Astrocyte (in vitro differentiated cells and primary cell): Measurements from ENCODE around the gene KYNU. TPM values are rescaled to one million over a fixed set of nuclear protein-coding genes. Genes with fewer than 3 reads are reported as not detected.
A peak's percentile ranks its signal among the peaks of the same experiment; 100 is the strongest.

Experiments
- DNase-seq: peaks from one replicate; pipeline ENCODE4 v3.0.0-alpha.2; 2010; ENCODE audit warnings: low read depth
- FAIRE-seq: peaks from 2 replicates; lab custom pipeline; 2011; peaks lifted over from hg19 to GRCh38; lab: Jason Lieb, UNC
- H2AFZ ChIP-seq: 2 replicates; pipeline ENCODE4 v1.6.0; 2012; ENCODE audit warnings: low read depth, low read length, inconsistent platforms
- H3K27ac ChIP-seq: 2 replicates; pipeline ENCODE4 v1.5.1; 2011; ENCODE audit warnings: low read depth, low read length, inconsistent platforms
- H3K27me3 ChIP-seq: 2 replicates; pipeline ENCODE4 v1.6.0; 2011; ENCODE audit warnings: low read length, inconsistent platforms; ENCODE audit not compliant: insufficient read depth
- H3K36me3 ChIP-seq: 2 replicates; pipeline ENCODE4 v1.5.1; 2011; ENCODE audit warnings: low read length, inconsistent platforms; ENCODE audit not compliant: insufficient read depth
- H3K4me1 ChIP-seq: 2 replicates; pipeline ENCODE4 v1.5.1; 2011; ENCODE audit warnings: low read length, inconsistent platforms; ENCODE audit not compliant: insufficient read depth
- H3K4me2 ChIP-seq: 2 replicates; pipeline ENCODE4 v1.6.0; 2012; ENCODE audit warnings: low read length, inconsistent platforms
- H3K4me3 ChIP-seq: 2 replicates; pipeline ENCODE4 v1.5.1; 2011; ENCODE audit warnings: low read depth, mild to moderate bottlenecking, low read length, inconsistent platforms; ENCODE audit not compliant: insufficient read depth
- H3K79me2 ChIP-seq: 2 replicates; pipeline ENCODE4 v1.6.0; 2012; ENCODE audit warnings: mild to moderate bottlenecking, low read length, inconsistent platforms; ENCODE audit not compliant: insufficient read depth
- H3K9ac ChIP-seq: 2 replicates; pipeline ENCODE4 v1.6.0; 2012; ENCODE audit warnings: mild to moderate bottlenecking, low read length, inconsistent platforms
- H3K9me3 ChIP-seq: 2 replicates; pipeline ENCODE4 v1.5.1; 2012; ENCODE audit warnings: low read depth, mild to moderate bottlenecking, low read length, inconsistent platforms; ENCODE audit not compliant: insufficient read depth
- H4K20me1 ChIP-seq: 2 replicates; pipeline ENCODE4 v1.6.0; 2012; ENCODE audit warnings: low read length, inconsistent platforms; ENCODE audit not compliant: insufficient read depth
- H3K27ac Mint-ChIP-seq: one replicate; pipeline ENCODE4 v1.8.0; 2021; ENCODE audit warnings: mild to moderate bottlenecking, mixed read lengths; ENCODE audit not compliant: unreplicated experiment
- H3K27me3 Mint-ChIP-seq: one replicate; pipeline ENCODE4 v1.8.0; 2021; ENCODE audit warnings: low read depth, mixed read lengths; ENCODE audit not compliant: unreplicated experiment
- H3K36me3 Mint-ChIP-seq: one replicate; pipeline ENCODE4 v1.8.0; 2021; ENCODE audit warnings: low read depth, mixed read lengths; ENCODE audit not compliant: unreplicated experiment
- H3K4me1 Mint-ChIP-seq: one replicate; pipeline ENCODE4 v1.8.0; 2021; ENCODE audit warnings: low read depth, mixed read lengths; ENCODE audit not compliant: unreplicated experiment
- H3K4me3 Mint-ChIP-seq: one replicate; pipeline ENCODE4 v1.8.0; 2021; ENCODE audit warnings: mild to moderate bottlenecking, moderate library complexity, mixed read lengths; ENCODE audit not compliant: unreplicated experiment
- H3K9me3 Mint-ChIP-seq: one replicate; pipeline ENCODE4 v1.8.0; 2021; ENCODE audit warnings: mild to moderate bottlenecking, mixed read lengths; ENCODE audit not compliant: unreplicated experiment
- EZH2 ChIP-seq: IDR thresholded peaks from 2 replicates; pipeline ENCODE4 v1.6.1; 2012; ENCODE audit warnings: mild to moderate bottlenecking, low read length, inconsistent platforms; ENCODE audit not compliant: insufficient read depth
- total RNA-seq: library from RNA; stranded (reverse); gene quantifications from 2 replicates; pipeline ENCODE4 v1.2.1, GENCODE V29; 2021
- TF ChIP-seq, protein P1 (sequence below): IDR thresholded peaks from 2 replicates; pipeline ENCODE4 v1.5.1; 2011; ENCODE audit warnings: low read depth, mild to moderate bottlenecking, inconsistent platforms, low read length, moderate library complexity; ENCODE audit not compliant: insufficient read depth

The KYNU gene
- total RNA-seq, 1 donor from 2014 or later: 1.2 TPM

- no peak for FAIRE-seq
- H2AFZ ChIP-seq: no peak overlapping the region
- no peaks in the 10 kb centered on the region for H3K9me3 Mint-ChIP-seq
- no peaks in the 10 kb centered on the region for H3K27me3 Mint-ChIP-seq
- TF ChIP-seq, protein P1, sequence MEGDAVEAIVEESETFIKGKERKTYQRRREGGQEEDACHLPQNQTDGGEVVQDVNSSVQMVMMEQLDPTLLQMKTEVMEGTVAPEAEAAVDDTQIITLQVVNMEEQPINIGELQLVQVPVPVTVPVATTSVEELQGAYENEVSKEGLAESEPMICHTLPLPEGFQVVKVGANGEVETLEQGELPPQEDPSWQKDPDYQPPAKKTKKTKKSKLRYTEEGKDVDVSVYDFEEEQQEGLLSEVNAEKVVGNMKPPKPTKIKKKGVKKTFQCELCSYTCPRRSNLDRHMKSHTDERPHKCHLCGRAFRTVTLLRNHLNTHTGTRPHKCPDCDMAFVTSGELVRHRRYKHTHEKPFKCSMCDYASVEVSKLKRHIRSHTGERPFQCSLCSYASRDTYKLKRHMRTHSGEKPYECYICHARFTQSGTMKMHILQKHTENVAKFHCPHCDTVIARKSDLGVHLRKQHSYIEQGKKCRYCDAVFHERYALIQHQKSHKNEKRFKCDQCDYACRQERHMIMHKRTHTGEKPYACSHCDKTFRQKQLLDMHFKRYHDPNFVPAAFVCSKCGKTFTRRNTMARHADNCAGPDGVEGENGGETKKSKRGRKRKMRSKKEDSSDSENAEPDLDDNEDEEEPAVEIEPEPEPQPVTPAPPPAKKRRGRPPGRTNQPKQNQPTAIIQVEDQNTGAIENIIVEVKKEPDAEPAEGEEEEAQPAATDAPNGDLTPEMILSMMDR: no peak
- no peak for TF ChIP-seq EZH2
- H3K9ac ChIP-seq: no peak overlapping the region
- peaks cover 21% of the 10 kb centered on the region for H3K4me1 Mint-ChIP-seq
- no peaks in the 10 kb centered on the region for H3K9me3 ChIP-seq
- H3K27ac Mint-ChIP-seq: peak overlapping the region; percentile 77
- H3K79me2 ChIP-seq: no peaks in the 10 kb centered on the region
- H3K36me3 Mint-ChIP-seq: no peaks in the 10 kb centered on the region
- H3K27ac ChIP-seq: no peak overlapping the region
- no peaks in the 10 kb centered on the region for H3K27me3 ChIP-seq
- no peak overlapping the region for H3K4me3 ChIP-seq
- no peaks in the 10 kb centered on the region for H4K20me1 ChIP-seq
- H3K4me3 Mint-ChIP-seq: no peak overlapping the region
- H3K36me3 ChIP-seq: no peaks in the 10 kb centered on the region
- H3K4me2 ChIP-seq: no peak overlapping the region
- no peaks in the 10 kb centered on the region for H3K4me1 ChIP-seq
- no peak for DNase-seq
These were observed 20.0 kb upstream of the KYNU start for GRCh38 chr2:142857256-142858164.

DNA sequence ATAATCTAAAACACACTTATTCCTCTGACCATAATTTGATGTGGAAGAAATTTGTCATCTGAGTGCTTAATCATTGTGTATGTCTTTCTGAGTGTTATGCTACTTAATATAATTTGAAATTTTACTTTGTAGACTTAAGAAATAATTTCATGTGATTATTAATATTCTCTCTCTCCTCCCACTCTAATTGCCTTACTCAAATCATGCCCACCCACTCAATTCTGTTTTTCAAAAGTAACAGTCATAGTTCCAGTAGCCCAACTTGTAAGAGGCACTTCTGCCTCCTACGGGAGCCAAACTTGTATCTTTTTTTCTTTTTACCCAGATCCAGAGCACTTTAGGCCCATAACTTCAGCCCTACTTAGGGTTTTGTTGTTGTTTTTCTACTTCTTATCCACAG, 18.5 kb upstream of the KYNU start:
- Mint-ChIP-seq H3K4me1 (peaks cover 24% of the 10 kb centered on the region), H3K27me3 (no peaks in the 10 kb centered on the region), H3K36me3 (no peaks in the 10 kb centered on the region), H3K9me3 (no peaks in the 10 kb centered on the region), H3K27ac (no peak overlapping the region), H3K4me3 (no peak overlapping the region)
- Histone ChIP-seq H3K4me3 (no peak overlapping the region), H3K27ac (no peak overlapping the region), H3K36me3 (no peaks in the 10 kb centered on the region), H3K4me1 (peaks cover 7% of the 10 kb centered on the region), H3K4me2 (no peak overlapping the region), H4K20me1 (no peaks in the 10 kb centered on the region), H2AFZ (no peak overlapping the region), H3K27me3 (no peaks in the 10 kb centered on the region), H3K79me2 (no peaks in the 10 kb centered on the region), H3K9me3 (no peaks in the 10 kb centered on the region), H3K9ac (no peak overlapping the region)
- no peak for FAIRE-seq
- DNase-seq: no peak
- TF ChIP-seq, protein P1: no peak
- no peak for TF ChIP-seq EZH2

GRCh38 chr2:142862299-142862698, 15.2 kb upstream of the KYNU start:
- H3K4me3 Mint-ChIP-seq: no peak overlapping the region
- H3K27ac ChIP-seq: no peak overlapping the region
- H3K36me3 ChIP-seq: no peaks in the 10 kb centered on the region
- H3K9ac ChIP-seq: no peak overlapping the region
- H3K4me1 ChIP-seq: peaks cover 8% of the 10 kb centered on the region
- H3K27ac Mint-ChIP-seq: no peak overlapping the region
- H3K36me3 Mint-ChIP-seq: no peaks in the 10 kb centered on the region
- H2AFZ ChIP-seq: no peak overlapping the region
- no peaks in the 10 kb centered on the region for H3K9me3 Mint-ChIP-seq
- peaks cover 15% of the 10 kb centered on the region for H3K4me1 Mint-ChIP-seq
- TF ChIP-seq, protein P1: no peak
- no peak for TF ChIP-seq EZH2
- H3K4me3 ChIP-seq: no peak overlapping the region
- H3K27me3 ChIP-seq: no peaks in the 10 kb centered on the region
- FAIRE-seq (no peak), DNase-seq (no peak)
- no peaks in the 10 kb centered on the region for H3K27me3 Mint-ChIP-seq
- no peaks in the 10 kb centered on the region for H3K9me3 ChIP-seq
- no peak overlapping the region for H3K4me2 ChIP-seq
- H4K20me1 ChIP-seq: no peaks in the 10 kb centered on the region
- no peaks in the 10 kb centered on the region for H3K79me2 ChIP-seq
